Measurements from ENCODE around the gene OPCML.

OPCML gene

GRCh38 chr11:132718711-132719671 lies 813.3 kb downstream of the OPCML start:
- in situ Hi-C loops (cut with HindIII; ENCODE audit: low sequenced_read_pairs): no loop called here

DNA sequence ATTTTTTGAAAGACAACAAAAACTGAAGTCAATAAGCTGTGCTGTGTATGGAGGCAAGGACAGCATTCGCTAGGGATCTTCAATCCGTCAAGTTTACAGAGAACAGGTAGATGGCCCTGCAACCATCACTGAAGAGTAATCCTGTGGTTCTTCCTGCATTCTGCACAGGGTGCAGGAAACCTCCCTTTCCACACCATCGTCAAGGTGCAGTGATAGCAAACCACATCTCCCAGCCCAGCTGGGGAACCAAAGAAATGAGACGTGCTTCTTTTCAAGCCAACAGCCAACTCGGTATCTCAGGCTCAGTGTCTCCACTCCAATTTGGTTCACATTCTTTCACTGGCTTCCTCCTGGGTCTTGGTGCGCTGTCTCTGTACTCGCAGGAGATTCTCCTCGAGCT lies 814.5 kb downstream of the OPCML start:
- in situ Hi-C loops (cut with HindIII; ENCODE audit: low sequenced_read_pairs): no loop called here

GRCh38 chr11:132716037-132716436 lies 816.3 kb downstream of the OPCML start:
- in situ Hi-C loops (cut with HindIII; ENCODE audit: low sequenced_read_pairs): no loop called here

GRCh38 chr11:132714859-132715440 lies 817.4 kb downstream of the OPCML start:
- in situ Hi-C loops (cut with HindIII; ENCODE audit: low sequenced_read_pairs): no loop called here

GRCh38 chr11:132712466-132712865 lies 819.8 kb downstream of the OPCML start:
- in situ Hi-C loops (cut with HindIII; ENCODE audit: low sequenced_read_pairs): no loop called here

DNA sequence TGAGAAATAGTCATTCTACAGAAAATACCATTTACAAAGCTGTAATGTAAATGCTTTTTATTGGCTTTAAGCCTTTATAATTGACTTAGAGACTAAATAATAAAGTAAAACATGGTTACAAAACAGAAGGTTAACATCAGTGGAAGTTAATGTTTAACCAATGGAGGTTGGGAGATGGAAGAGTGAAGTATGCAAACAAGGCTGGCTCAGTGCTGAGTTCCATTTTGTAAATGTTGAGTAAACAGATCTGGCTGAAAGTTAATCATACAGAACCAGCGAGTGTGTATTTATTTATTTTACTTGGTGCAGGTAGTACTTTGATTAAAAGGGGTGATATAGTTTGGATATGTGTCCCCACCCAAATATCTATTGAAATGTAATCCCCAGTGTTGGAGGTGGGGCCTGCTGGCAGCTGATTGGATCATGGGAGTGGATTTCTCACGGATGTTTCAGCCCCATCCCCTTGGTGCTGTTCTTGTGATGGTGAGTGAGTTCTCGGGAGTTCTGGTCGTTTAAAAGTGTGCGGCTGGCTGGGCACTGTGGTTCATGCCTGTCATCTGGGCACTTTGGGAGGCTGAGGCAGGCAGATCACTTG lies 827.4 kb downstream of the OPCML start:
- in situ Hi-C loops (cut with HindIII; ENCODE audit: low sequenced_read_pairs): no loop called here

DNA sequence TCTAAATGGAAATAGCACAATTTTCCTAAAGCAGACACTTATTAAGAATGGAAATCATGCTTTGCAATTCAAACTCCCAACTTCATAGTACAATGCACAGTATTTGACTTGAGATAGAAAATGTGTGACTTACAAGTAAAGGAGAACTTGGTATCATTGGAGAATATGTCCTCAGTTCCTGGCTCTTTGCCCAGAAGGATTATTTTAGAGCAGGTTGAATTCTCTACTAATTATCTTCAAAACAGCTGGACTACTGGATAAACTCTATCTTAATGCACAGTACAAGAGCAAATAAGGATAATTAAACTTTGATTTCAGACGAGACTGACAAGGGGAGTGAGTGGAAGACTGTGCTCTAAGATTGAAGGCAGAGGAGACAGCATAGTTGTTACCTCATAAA lies 839.4 kb downstream of the OPCML start:
- in situ Hi-C loops (cut with HindIII; ENCODE audit: low sequenced_read_pairs): no loop called here

DNA sequence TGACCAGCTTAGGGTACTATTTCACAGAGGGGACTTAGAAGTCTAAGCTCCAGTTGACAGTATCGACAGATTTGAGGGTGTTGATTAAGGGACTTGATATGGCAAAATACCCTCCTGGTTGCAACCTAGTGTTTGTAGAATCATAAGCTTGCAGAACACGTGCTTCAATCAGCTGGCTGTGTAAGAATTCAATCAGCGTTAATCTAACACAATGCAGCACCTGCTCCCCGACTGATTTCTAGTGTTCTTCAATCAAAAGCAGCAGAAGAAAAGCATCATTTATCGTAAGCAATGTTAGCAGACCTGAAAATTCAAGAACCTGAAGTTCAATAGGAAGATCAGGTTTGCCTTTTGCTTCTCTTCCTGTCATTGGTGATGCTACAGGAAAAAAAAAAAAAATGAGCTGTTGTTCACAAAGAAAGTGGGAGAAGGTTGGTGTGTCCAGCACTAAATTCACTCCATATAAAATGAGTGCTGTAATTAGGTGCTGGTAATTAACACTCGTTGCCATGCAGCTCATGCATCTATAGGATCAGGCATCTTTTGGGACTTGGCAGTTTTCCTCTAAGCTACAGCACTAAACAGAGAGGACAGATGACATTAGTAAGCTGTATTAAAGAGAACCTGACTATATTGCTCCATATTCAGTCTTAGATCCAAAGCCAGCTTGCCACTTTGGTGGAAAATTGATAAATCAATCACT lies 840.3 kb downstream of the OPCML start:
- in situ Hi-C loops (cut with HindIII; ENCODE audit: low sequenced_read_pairs): no loop called here

- in situ Hi-C loops (cut with HindIII; ENCODE audit: low sequenced_read_pairs): no loop called here
These were observed 845.4 kb downstream of the OPCML start for GRCh38 chr11:132686886-132687285.

GRCh38 chr11:132685174-132685611 lies 847.1 kb downstream of the OPCML start:
- in situ Hi-C loops (cut with HindIII; ENCODE audit: low sequenced_read_pairs): no loop called here

DNA sequence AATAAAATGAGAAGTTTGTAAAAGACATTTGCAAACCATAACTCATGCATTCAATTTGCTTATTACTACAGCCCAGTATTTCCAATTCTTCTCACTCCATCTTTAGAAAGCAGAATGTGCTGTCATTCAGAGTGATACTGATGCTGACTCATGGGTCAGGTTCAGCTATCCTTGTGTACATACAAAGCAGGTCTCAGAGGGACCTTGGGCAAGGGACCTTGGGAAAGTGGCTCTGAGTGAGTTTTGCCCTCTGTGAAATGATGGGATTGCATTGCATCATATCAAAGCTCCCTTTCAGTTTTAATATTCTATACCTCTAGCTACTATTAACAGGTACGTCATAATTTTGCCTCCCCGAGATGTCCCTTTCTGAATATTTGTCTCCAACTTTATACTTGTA lies 848.7 kb downstream of the OPCML start:
- in situ Hi-C loops (cut with HindIII; ENCODE audit: low sequenced_read_pairs): no loop called here

DNA sequence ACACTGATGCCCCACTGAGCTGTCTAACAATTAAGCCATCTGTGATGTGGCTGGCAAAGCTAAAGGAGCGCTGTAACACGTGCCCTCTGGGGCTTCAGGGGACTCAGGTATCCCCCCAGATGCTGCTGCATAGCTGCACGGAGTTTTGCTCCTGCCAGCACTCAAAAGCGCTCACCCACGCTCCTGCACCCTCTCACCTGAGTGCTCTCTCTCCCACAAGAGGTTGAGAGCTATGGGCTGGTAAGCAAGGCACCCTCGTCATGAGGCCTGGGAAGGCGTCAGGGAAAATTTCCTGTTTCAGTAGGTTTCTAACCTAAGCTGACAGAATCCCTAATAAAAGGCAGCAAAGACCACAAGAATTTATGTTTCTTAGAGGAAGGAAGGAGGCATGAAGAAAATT lies 850.3 kb downstream of the OPCML start:
- in situ Hi-C loops (cut with HindIII; ENCODE audit: low sequenced_read_pairs): no loop called here

DNA sequence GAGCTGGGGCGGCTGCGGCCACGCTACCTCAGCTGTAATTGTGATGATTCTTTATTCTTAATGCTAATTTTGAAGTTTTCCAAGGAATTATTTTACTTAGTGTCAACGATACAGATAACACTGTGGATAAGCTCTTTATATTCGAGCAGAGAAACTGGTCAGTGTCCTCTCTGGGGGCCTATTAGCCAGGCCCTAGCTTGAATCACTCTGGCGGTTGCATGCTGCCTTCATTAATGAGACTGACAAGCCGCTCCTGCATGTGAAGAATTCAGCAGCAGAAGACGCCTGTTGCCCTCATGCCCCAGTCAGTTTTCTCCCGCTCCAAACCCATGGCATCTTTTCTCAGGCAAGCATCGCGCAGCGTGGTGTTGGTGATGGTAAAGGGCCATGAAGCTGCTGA lies 851.7 kb downstream of the OPCML start:
- in situ Hi-C loops (cut with HindIII; ENCODE audit: low sequenced_read_pairs): no loop called here

GRCh38 chr11:132674151-132674550 lies 858.1 kb downstream of the OPCML start:
- in situ Hi-C loops (cut with HindIII; ENCODE audit: low sequenced_read_pairs): no loop called here

- in situ Hi-C loops (cut with HindIII; ENCODE audit: low sequenced_read_pairs): no loop called here
These were observed 860.4 kb downstream of the OPCML start for GRCh38 chr11:132671851-132672370.

GRCh38 chr11:132670921-132671675 lies 861.2 kb downstream of the OPCML start:
- in situ Hi-C loops (cut with HindIII; ENCODE audit: low sequenced_read_pairs): no loop called here

- in situ Hi-C loops (cut with HindIII; ENCODE audit: low sequenced_read_pairs): no loop called here
These were observed 862.4 kb downstream of the OPCML start for GRCh38 chr11:132669949-132670348.

DNA sequence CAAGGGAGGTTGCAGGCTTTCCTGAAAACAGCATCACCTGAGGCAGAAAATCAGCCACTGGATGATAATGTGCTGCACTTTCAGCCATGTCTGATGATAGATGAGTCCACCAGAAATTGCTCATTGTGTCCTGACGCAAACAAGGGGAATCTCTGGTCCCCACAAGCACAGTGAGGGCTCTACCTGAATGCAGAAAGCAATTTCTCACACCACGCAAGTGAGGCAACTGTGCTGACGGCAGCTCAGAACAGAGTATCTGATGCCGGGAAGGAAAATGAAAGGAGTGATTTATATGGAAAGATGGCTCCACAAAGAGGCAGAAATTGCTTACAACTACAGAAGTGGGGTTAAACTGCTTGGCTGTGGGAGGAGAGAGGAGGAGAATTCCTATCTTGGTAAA lies 867.1 kb downstream of the OPCML start:
- in situ Hi-C loops (cut with HindIII; ENCODE audit: low sequenced_read_pairs): no loop called here

GRCh38 chr11:132658696-132659095 lies 873.6 kb downstream of the OPCML start:
- in situ Hi-C loops (cut with HindIII; ENCODE audit: low sequenced_read_pairs): no loop called here

- in situ Hi-C loops (cut with HindIII; ENCODE audit: low sequenced_read_pairs): no loop called here
These were observed 874.3 kb downstream of the OPCML start for GRCh38 chr11:132658004-132658403.

Measured in DLD1 (cell line).